Kasumi-1 (cell line): ENCODE results near the gene PLCB2.

Experiments
- DNase-seq, 2 experiments: peaks; one replicate each; lab custom pipeline; 2025; lab: John Stamatoyannopoulos, UW

The PLCB2 gene, protein sequence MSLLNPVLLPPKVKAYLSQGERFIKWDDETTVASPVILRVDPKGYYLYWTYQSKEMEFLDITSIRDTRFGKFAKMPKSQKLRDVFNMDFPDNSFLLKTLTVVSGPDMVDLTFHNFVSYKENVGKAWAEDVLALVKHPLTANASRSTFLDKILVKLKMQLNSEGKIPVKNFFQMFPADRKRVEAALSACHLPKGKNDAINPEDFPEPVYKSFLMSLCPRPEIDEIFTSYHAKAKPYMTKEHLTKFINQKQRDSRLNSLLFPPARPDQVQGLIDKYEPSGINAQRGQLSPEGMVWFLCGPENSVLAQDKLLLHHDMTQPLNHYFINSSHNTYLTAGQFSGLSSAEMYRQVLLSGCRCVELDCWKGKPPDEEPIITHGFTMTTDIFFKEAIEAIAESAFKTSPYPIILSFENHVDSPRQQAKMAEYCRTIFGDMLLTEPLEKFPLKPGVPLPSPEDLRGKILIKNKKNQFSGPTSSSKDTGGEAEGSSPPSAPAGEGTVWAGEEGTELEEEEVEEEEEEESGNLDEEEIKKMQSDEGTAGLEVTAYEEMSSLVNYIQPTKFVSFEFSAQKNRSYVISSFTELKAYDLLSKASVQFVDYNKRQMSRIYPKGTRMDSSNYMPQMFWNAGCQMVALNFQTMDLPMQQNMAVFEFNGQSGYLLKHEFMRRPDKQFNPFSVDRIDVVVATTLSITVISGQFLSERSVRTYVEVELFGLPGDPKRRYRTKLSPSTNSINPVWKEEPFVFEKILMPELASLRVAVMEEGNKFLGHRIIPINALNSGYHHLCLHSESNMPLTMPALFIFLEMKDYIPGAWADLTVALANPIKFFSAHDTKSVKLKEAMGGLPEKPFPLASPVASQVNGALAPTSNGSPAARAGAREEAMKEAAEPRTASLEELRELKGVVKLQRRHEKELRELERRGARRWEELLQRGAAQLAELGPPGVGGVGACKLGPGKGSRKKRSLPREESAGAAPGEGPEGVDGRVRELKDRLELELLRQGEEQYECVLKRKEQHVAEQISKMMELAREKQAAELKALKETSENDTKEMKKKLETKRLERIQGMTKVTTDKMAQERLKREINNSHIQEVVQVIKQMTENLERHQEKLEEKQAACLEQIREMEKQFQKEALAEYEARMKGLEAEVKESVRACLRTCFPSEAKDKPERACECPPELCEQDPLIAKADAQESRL

DNA sequence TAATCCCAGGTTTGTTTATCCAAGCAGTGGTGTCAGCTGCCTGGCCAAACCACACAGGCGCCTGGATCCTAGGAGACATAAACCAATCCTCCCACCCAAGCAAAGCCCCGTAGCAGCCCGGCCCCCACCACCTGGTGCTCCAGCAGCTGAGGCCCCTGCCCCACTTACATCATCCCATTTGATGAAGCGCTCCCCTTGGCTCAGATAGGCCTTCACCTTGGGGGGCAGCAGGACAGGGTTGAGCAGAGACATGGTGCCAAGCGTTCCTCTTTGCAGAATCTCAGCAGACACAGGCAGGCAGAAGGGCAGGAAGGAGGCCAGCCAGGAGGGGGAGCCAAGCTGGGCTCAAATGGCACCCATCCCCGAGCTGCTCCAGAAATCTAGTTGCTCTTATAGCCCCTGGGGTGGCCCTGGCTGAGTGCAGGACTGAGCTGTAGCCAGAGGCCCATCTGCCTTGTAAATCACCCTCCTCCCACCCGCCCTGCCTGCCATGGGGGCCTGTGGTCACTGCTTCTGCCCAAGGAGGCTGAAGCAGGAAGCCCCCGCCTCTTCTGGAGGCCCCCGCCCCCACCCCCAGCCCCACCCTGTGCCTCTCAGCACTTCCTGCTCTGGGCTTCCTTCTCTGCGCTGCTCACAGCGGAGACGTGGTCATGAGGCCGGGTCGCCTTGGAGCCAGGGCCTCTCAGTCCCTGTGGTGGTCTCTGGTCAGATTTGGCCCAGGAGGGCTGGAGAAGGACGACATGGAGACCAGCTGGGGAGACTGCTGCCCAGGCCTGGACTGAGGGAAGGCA, at the start of gene PLCB2:
PLCB2 (minus strand) TSS at position 515 of the 791 bp plus-strand sequence; CDS start at position 252, 263 bp downstream.
- peak; percentile 70 to 80 for DNase-seq

DNA sequence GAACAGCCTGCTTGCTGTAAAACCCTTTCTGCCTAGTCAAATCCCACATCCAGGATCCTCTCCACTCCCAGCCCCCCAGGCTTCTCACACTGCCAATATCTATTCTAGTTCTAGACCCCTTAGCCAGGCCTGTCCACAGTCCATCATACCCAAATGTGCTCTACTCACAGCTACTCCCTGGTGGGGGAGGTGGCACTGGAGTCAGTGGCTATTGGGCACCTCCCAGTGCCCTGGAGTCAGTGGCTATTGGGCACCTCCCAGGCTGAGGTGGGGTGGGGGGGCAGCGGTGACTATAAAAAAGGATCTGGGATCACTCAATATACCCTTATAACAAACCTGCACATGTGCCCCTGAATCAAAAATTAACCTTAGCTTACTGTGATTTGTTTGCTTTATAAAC, 49.5 kb upstream of the PLCB2 start:
- no peak for DNase-seq

GRCh38 chr15:40355976-40356585, 48.3 kb upstream of the PLCB2 start:
- DNase-seq = no peak

DNA sequence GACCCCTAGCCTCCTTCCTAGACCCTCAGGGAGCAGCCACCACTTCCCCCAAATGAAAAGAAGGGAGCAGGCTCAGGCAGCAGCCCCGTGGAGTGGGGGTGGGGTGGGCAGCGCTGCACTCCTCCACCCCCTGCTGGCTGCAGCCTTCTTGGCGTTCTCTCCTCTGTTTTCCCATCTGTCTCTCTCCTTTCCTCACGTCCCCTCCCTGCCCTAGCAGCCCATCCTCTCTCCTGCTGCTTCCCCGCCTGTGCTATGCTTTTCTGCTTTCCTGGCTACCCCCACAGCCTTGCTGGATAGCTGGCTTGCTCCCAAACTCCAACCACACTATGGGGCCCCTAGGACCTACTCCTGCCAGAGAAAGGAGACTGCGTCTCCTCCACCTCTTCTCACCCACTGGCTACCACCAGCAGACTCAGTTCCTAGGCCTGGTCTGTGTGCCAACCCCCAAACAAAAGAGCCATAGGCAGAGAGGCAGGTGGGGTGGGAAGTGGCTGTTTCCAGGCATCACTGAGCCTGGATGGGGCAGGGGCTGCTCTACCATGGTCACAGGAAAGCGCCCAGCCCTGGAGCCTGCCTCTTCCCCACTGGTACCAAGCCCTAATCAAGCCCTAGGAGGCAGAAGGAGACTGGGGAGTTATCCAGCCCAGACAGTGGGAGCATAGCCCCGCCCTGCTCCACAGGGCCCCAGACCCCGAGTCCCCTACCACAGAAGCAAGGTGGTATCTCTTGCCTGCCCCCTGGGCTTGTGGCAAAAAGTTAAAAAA, 46.9 kb upstream of the PLCB2 start:
- DNase-seq = peak; percentile 20 to 33

- DNase-seq = no peak
Measured at GRCh38 chr15:40353697-40354096, 46.0 kb upstream of the PLCB2 start.

GRCh38 chr15:40352281-40352901, 44.7 kb upstream of the PLCB2 start:
- DNase-seq = no peak

DNA sequence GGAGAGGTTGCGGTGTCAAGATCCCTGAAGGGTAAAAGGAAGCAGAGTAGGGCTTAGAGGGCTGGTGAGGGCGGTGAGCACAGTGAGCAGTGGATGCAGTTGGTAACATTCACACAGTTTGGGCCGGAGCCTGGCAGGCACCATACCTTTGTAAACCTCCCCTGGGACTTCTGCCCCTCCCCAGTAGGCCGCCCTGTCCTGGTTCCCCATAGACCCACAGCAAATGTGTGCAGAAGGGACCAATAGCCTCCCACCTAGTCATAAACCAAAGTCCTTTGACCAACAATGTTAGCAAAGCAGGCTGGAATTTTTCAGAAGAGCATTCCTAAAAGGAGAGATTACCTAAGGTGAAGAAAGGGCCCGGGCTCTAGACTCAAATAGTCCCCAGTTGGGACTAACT, 41.4 kb upstream of the PLCB2 start:
- no peak for DNase-seq

DNA sequence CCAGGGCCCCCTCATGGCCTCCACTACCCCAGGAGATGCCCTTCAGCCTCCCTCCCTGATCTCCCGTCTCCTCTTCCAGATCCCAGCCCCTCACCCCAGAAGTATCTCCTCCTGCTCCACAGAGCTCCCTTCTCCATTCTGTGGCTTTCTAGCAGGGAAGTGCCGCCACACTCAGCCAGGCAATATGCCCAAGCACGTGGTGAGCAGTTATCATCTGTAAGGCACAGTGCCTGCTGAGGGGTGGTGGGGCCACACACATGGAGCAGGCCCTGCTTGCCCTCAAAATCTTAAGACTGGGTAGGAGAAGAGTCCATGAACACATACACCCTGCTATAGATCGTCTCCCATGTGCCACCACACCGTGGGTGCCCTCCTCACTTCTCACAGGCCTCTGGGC, 40.7 kb upstream of the PLCB2 start:
- no peak for DNase-seq

DNA sequence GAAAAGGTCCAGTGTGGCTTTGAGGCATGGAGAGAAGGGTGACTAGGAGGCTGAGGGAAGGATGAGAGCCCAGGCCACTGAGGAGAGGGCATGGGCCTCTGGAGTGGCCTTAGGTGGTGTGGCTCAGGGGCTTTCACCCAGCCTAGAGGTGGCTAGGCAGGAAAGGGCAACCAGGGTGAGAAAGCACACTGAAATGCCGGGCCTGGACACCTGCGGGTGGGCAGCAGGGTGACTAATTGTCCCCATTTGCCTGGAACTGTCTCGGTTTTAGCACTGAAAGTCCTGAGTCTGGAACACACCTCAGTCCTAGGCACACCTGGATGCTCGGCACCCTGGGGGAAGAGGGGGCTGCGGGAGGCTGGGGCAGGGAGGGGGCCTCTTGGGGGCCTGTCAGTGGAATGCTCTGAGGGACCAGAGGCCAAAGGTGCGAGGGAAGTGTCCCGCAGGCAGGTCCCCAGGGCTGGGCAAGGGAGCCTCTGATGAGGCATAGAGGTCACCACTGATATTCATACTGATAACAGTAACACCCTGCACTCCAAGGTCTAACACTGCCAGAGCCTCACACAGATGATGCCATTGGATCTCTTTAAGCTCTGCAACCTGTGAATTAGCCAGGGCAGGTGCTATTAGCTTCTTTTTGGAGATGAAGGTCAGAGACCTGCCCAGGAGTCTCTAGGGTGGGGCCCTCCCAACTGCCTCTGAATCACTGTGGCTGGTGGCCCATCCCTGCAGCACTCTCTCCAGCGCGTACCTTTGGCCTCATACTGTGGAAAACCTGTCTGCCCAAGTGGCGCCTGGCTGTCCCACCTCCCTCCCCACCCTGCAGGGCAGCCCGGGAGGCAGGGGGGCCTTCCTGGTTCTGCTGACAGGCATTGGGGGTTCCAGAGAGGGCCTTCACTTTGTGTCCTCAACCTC, 40.1 kb upstream of the PLCB2 start:
- DNase-seq = no peak

DNA sequence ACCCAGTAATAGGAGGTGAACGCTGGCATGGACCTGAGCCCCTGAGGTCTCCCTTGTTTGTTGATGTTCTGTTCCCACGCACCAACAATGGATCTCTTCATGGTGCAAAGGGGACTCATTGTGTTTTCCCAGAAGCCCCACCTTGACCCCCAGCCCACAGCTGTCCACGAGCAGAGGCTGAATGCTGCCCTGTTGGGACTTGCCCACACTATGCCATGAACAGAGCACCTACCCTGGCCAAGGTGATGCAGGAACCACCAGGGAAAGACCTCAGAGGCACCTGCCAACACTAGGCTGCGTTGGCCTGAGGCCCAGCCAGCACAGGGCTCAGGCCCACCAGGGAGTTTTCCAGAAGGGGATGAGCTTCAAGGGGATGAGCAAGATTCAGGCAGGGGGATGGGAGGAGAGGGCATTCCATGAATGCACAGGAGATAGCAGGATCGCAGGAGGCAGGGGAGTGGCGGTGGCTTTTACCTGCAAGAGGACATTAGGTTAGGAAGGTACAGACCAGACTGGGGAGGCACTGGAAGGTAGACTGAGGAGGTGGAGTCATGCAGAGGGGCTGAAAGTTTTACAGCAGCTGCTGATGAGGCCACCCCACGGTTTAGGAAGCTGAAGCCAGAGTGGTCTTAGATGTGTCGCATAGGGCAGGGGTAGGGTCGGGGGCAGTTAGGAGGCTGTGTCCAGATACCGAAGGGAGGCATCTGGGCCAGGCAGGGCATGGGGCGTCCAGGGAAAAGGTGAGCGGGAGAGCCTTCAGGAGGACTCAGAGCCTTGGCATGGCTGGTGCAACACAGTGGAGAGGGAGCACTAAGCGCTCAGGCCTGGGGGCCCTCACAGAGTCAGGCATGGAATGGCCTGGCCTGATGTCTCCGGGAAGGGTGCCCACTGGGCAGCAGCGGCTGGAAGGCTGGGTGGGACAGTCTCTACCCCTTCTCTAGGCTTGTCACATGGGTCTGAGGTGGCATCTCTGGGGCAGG, 39.1 kb upstream of the PLCB2 start:
- no peak for DNase-seq

DNA sequence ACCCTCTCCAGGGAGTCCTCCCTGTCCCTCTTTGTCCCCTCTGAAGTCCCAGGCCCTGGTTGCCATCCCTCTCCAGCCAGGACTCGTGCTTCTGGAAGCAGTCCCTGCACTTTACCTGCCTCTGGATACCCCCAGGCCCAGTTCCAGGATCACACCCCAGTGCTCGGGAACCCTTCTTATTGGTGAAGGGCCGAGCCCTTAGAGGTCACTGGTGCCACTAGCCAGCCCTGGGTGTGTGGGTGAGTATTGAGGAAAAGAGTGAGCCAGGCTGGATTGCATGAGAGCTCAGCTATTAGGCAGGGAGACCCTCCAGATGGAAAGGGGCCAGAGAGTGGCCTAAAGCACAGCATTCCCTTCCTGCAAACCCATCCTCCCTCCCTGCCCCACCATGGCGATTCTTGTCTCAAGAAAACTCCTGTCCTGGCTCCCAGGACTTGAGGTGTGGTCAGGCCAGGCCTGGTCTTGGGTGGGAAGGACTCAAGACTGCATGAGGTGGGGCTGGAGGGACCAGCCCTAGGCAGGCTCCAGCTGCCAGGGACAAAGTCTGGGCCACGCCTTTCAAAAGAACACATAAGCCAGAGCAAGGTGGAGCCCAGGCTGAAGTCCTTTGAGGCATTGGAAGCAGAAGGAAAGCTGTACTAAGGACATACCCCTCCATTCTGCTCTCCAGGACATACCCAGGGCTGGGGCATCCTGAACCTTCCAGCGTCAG, 38.3 kb upstream of the PLCB2 start:
- DNase-seq = no peak

GRCh38 chr15:40345225-40345866, 37.6 kb upstream of the PLCB2 start:
- no peak for DNase-seq

GRCh38 chr15:40344631-40345120, 36.9 kb upstream of the PLCB2 start:
- DNase-seq = peak; percentile 66 to 67

DNA sequence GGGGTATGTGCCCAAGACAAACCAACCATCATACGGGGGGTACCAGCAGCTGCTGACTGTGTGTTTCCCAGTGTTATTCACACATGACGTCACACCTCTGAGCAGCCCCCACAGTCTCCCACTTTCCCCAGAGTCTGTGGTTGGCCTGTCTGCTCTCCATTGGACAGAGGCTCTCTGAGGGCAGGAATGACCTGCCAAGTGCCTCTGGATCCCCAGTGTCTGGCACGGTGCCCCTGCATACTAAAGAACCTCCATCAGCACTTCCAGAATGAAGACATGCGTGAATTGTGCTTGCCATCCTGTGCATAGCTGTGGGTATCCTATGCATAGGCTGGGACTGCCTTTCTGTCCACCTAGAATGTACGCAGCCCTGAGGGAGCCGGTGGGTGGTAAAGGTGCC, 36.5 kb upstream of the PLCB2 start:
- no peak for DNase-seq

DNA sequence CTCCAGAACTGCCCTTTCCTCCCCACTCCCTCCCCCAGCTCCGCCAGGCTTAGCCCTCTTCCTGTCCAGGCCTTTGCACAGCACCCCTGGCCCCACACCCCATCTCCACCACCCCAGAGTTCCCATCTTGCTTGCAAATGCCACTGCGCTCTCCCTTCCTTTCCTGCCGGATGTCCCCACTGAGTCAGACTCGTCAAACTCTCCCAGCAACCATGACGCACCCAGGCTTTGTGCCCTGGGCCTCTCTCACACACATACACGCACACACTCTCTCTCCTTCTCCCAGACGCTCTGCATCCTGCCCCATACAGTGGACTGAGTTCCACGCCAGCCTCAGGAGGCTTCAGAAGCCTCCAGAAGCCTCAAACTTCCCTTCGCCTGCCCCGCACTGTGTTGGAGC, 35.8 kb upstream of the PLCB2 start:
- peak; percentile 71 to 74 for DNase-seq
